ENCODE results near the gene SPATA45.
"Not testable (repeated sequence)": the region's sequence is repeated elsewhere in the genome, so short reads cannot be mapped to it uniquely, and the experiment has no call there.

The SPATA45 gene

GRCh38 chr1:212858461-212859265, 11.2 kb upstream of the SPATA45 start:
- DNase-seq = no peak
- H3K36me3 Mint-ChIP-seq (ENCODE audit: low read depth) = peaks cover 10% of the 10 kb centered on the region
- H3K27me3 Mint-ChIP-seq (ENCODE audit: low read depth, poor library complexity) = no peaks in the 10 kb centered on the region
- TF ChIP-seq CTCF (IDR thresholded peaks at IDR 0.05) = no peak
- H3K4me3 Mint-ChIP-seq = no peak overlapping the region
- H3K27ac Mint-ChIP-seq = peak overlapping the region; percentile 99
- H3K4me1 Mint-ChIP-seq = peaks cover 22% of the 10 kb centered on the region
- H3K9me3 Mint-ChIP-seq = peaks cover 2% of the 10 kb centered on the region

GRCh38 chr1:212857992-212858460, 10.6 kb upstream of the SPATA45 start, which contains the start of gene FLVCR1:
Gene FLVCR1, plus strand, starts transcription at chr1:212858275. Its CDS starts 178 bp downstream, at chr1:212858453.
- no peak within 1 kb of the TSS for H3K4me3 Mint-ChIP-seq

GRCh38 chr1:212856755-212857154, 9.3 kb upstream of the SPATA45 start:
- H3K4me1 Mint-ChIP-seq = peaks cover 15% of the 10 kb centered on the region
- H3K27ac Mint-ChIP-seq = peak overlapping the region; percentile 45
- TF ChIP-seq CTCF (IDR thresholded peaks at IDR 0.05) = no peak
- no peak for DNase-seq
- peaks cover 8% of the 10 kb centered on the region for H3K9me3 Mint-ChIP-seq
- H3K27me3 Mint-ChIP-seq (ENCODE audit: low read depth, poor library complexity) = peaks cover 4% of the 10 kb centered on the region
- peaks cover 20% of the 10 kb centered on the region for H3K36me3 Mint-ChIP-seq (ENCODE audit: low read depth)
- H3K4me3 Mint-ChIP-seq = no peak overlapping the region

More at GRCh38 chr1:212857992-212858460, 10.6 kb upstream of the SPATA45 start, which contains the start of gene FLVCR1:
- TF ChIP-seq CTCF (IDR thresholded peaks at IDR 0.05) = no peak
- Mint-ChIP-seq H3K4me1 (peaks cover 18% of the 10 kb centered on the region), H3K36me3 (ENCODE audit: low read depth) (peaks cover 11% of the 10 kb centered on the region), H3K27ac (peak within 1 kb of the TSS; percentile 99), H3K27me3 (ENCODE audit: low read depth, poor library complexity) (no peaks in the 10 kb centered on the region), H3K9me3 (peaks cover 4% of the 10 kb centered on the region)
- peak; percentile 97 for DNase-seq

GRCh38 chr1:212853658-212854057, 6.2 kb upstream of the SPATA45 start:
- Mint-ChIP-seq H3K36me3 (ENCODE audit: low read depth) (peaks cover 20% of the 10 kb centered on the region), H3K9me3 (peaks cover 13% of the 10 kb centered on the region), H3K4me1 (peaks cover 15% of the 10 kb centered on the region), H3K4me3 (no peak overlapping the region), H3K27me3 (ENCODE audit: low read depth, poor library complexity) (peaks cover 4% of the 10 kb centered on the region), H3K27ac (no peak overlapping the region)
- TF ChIP-seq CTCF (IDR thresholded peaks at IDR 0.05) = no peak
- DNase-seq = no peak

- Mint-ChIP-seq H3K4me1 (peaks cover 15% of the 10 kb centered on the region), H3K36me3 (ENCODE audit: low read depth) (peaks cover 20% of the 10 kb centered on the region), H3K27ac (no peak overlapping the region), H3K27me3 (ENCODE audit: low read depth, poor library complexity) (peaks cover 4% of the 10 kb centered on the region), H3K4me3 (no peak overlapping the region), H3K9me3 (peaks cover 19% of the 10 kb centered on the region)
- no peak for DNase-seq
- TF ChIP-seq CTCF (IDR thresholded peaks at IDR 0.05) = no peak
These were observed 4.7 kb upstream of the SPATA45 start for GRCh38 chr1:212852105-212852688.

- not testable (repeated sequence) for DNase-seq; H3K4me3 Mint-ChIP-seq; H3K36me3 Mint-ChIP-seq (ENCODE audit: low read depth); H3K4me1 Mint-ChIP-seq; H3K27ac Mint-ChIP-seq; H3K27me3 Mint-ChIP-seq (ENCODE audit: low read depth, poor library complexity); H3K9me3 Mint-ChIP-seq
These were observed 2.9 kb downstream of the SPATA45 start for GRCh38 chr1:212844521-212844920.
